Spleen (tissue), 7 donors: Measurements from ENCODE around the gene CCL2.

Experiments
- POLR2A ChIP-seq, 3 donors: fragments of 450-650 bp; IDR thresholded peaks; one replicate each; pipeline ENCODE4 v1.5.1; 2017; ENCODE audit warnings: antibody characterized with exemption in 3 of 3, mild to moderate bottlenecking in 1 of 3
- POLR2AphosphoS5 ChIP-seq, 3 donors: sonication (generic); formaldehyde crosslinking; IDR thresholded peaks; one replicate each; pipeline ENCODE4 v1.5.1; 2017; ENCODE audit warnings: antibody characterized with exemption in 3 of 3
- TF ChIP-seq, protein P1 (sequence below), 11 experiments: fragments of 200-600 bp in 7 of 11; fragments of 450-650 bp in 4 of 11; sonication (generic) in 4 of 11; IDR thresholded peaks in 8 of 11; conservative IDR thresholded peaks in 3 of 11; 1 replicate in 7 of 11; 2 replicates in 4 of 11; pipeline versions ENCODE4 v1.4.0 to v1.8.0; 2016 to 2021; ENCODE audit warnings: antibody characterized with exemption in 11 of 11, inconsistent platforms in 4 of 11, mild to moderate bottlenecking in 1 of 11
- donor health status: DM: no; HTN: no; CAD: no; lungs with moderate emphysema.
- donor health status: DM: no; HTN: no; CAD: no.
- donor health status: DM: no; HTN: no; CAD: no.

DNA sequence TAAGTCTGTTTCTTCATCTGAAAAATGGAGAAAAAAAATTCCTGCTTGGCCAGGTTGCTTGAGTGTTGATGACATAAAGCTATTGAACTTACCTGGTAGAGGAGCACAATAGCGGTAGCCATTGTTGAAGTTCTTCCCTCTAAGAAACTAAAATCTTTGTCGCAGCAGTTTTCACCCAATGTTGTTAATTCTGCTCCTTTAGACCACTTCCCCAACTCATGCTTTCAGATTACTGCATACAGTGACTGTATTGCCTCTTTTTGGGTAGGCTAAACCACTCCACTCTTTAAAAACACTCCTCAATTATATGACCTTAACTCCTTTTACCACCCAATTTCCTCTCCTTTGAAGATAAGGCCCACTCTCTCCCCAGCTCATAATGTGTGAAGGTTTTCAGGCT lies 35.7 kb upstream of the CCL2 start:
- TF ChIP-seq, protein P1, sequence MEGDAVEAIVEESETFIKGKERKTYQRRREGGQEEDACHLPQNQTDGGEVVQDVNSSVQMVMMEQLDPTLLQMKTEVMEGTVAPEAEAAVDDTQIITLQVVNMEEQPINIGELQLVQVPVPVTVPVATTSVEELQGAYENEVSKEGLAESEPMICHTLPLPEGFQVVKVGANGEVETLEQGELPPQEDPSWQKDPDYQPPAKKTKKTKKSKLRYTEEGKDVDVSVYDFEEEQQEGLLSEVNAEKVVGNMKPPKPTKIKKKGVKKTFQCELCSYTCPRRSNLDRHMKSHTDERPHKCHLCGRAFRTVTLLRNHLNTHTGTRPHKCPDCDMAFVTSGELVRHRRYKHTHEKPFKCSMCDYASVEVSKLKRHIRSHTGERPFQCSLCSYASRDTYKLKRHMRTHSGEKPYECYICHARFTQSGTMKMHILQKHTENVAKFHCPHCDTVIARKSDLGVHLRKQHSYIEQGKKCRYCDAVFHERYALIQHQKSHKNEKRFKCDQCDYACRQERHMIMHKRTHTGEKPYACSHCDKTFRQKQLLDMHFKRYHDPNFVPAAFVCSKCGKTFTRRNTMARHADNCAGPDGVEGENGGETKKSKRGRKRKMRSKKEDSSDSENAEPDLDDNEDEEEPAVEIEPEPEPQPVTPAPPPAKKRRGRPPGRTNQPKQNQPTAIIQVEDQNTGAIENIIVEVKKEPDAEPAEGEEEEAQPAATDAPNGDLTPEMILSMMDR (IDR thresholded peaks at IDR 0.05 in 8 of 11, conservative IDR thresholded peaks at IDR 0.05 in 3 of 11): no peak
- no peak for TF ChIP-seq POLR2AphosphoS5 (IDR thresholded peaks at IDR 0.05)
- no peak for TF ChIP-seq POLR2A (IDR thresholded peaks at IDR 0.05)
